MM.1S (cell line): ENCODE measurements around the gene ZNF615.

Source experiments
- DNase-seq: peaks from one replicate; pipeline ENCODE4 v3.0.0-alpha.2; 2015
- H2AFZ ChIP-seq: fragments of 300-600 bp; sonication (generic); 2 replicates; pipeline ENCODE4 v1.6.0; 2016; ENCODE audit warnings: antibody characterized with exemption, low read length
- H3F3A ChIP-seq: fragments of 300-600 bp; sonication (generic); 2 replicates; pipeline ENCODE4 v1.6.1; 2016; ENCODE audit warnings: mild to moderate bottlenecking, antibody characterized with exemption, low read length, moderate library complexity, mixed read lengths; ENCODE audit not compliant: insufficient read depth
- H3K27ac ChIP-seq: fragments of 300-600 bp; sonication (generic); 2 replicates; pipeline ENCODE4 v1.5.1; 2016; ENCODE audit warnings: mild to moderate bottlenecking, low read length
- H3K27me3 ChIP-seq: fragments of 300-600 bp; sonication (generic); replicated peaks from 2 replicates; pipeline ENCODE4 v1.6.0; 2016; ENCODE audit warnings: low read length; ENCODE audit not compliant: insufficient read depth
- H3K36me3 ChIP-seq: fragments of 300-600 bp; sonication (generic); replicated peaks from 2 replicates; pipeline ENCODE4 v1.6.1; 2016; ENCODE audit warnings: mild to moderate bottlenecking, low read length, mixed read lengths; ENCODE audit not compliant: insufficient read depth
- H3K4me1 ChIP-seq: fragments of 300-600 bp; sonication (generic); 2 replicates; pipeline ENCODE4 v1.6.1; 2016; ENCODE audit warnings: low read length, mixed read lengths
- H3K4me2 ChIP-seq: fragments of 300-600 bp; sonication (generic); 2 replicates; pipeline ENCODE4 v1.6.0; 2016; ENCODE audit warnings: low read depth, low read length
- H3K4me3 ChIP-seq: fragments of 300-600 bp; sonication (generic); 2 replicates; pipeline ENCODE4 v1.5.1; 2016; ENCODE audit warnings: low read length, mixed read lengths
- H3K79me2 ChIP-seq: fragments of 300-600 bp; sonication (generic); 2 replicates; pipeline ENCODE4 v1.6.1; 2016; ENCODE audit warnings: mixed run types, low read length, mixed read lengths
- H3K9ac ChIP-seq: fragments of 300-600 bp; sonication (generic); 2 replicates; pipeline ENCODE4 v1.6.1; 2016; ENCODE audit warnings: low read length, mixed read lengths
- H3K9me2 ChIP-seq: fragments of 300-600 bp; sonication (generic); replicated peaks from 2 replicates; pipeline ENCODE4 v1.6.1; 2016; ENCODE audit warnings: mild to moderate bottlenecking, low read length, mixed read lengths; ENCODE audit not compliant: insufficient read depth
- H3K9me3 ChIP-seq: fragments of 300-600 bp; sonication (generic); replicated peaks from 2 replicates; pipeline ENCODE4 v1.6.1; 2016; ENCODE audit warnings: mild to moderate bottlenecking, low read length, mixed read lengths; ENCODE audit not compliant: insufficient read depth
- H4K20me1 ChIP-seq: fragments of 300-600 bp; sonication (generic); 2 replicates; pipeline ENCODE4 v1.6.1; 2016; ENCODE audit warnings: mild to moderate bottlenecking, low read length, moderate library complexity, mixed read lengths; ENCODE audit not compliant: insufficient read depth
- EZH2 ChIP-seq: fragments of 300-600 bp; sonication (generic); optimal IDR thresholded peaks from 2 replicates; pipeline ENCODE3; 2017; ENCODE audit warnings: low read depth, mild to moderate bottlenecking, antibody characterized with exemption, low read length, mixed read lengths
- EZH2phosphoT487 ChIP-seq: fragments of 300-600 bp; sonication (generic); IDR thresholded peaks from 2 replicates; pipeline ENCODE4 v1.6.1; 2018; ENCODE audit warnings: antibody characterized with exemption, low read length
- TF ChIP-seq, protein P1 (sequence below): fragments of 300-600 bp; sonication (generic); IDR thresholded peaks from 2 replicates; pipeline ENCODE4 v1.5.1; 2016; ENCODE audit warnings: antibody characterized with exemption, low read length, mixed read lengths

ZNF615 gene

DNA sequence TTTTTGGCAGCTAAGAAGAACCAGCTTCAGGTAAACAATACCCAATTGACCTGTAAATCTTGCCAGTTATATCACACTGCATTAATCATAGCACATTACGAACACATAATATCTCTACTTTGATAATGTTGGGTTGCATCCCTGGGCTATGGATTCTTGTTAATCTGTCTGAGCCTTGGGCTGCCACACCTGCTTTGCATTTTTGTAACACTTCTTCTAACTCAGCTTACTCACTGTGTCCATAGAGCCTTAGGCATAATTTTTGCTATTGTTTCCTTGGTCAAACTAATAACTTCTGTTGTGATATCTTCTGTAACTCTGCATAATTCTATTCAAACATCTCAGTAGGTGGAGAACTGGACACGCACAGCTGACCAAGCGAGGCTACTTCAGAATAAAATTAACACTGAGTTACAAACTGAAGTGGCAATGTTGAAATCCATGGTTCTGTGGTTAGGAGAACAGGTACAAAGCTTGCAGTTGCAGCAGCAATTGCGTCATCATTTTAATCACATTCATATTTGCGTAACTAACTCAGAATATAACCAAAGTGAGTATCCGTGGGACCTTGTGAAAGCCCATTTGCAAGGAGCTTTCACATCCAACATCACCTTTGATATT lies 27.8 kb downstream of the ZNF615 start:
- Histone ChIP-seq H3K79me2 (peaks cover 13% of the 10 kb centered on the region), H3K9ac (no peak overlapping the region), H3K36me3 (no peaks in the 10 kb centered on the region), H3K4me2 (no peak overlapping the region), H4K20me1 (no peaks in the 10 kb centered on the region), H2AFZ (no peak overlapping the region), H3K4me1 (no peaks in the 10 kb centered on the region), H3K27ac (no peak overlapping the region), H3F3A (no peaks in the 10 kb centered on the region), H3K4me3 (no peak overlapping the region), H3K9me2 (no peaks in the 10 kb centered on the region), H3K9me3 (no peaks in the 10 kb centered on the region; the same call in 1 of the 2 replicates), H3K27me3 (no peaks in the 10 kb centered on the region)
- DNase-seq, result no peak
- no peak for TF ChIP-seq EZH2
- no peak for TF ChIP-seq EZH2phosphoT487
- TF ChIP-seq, protein P1, sequence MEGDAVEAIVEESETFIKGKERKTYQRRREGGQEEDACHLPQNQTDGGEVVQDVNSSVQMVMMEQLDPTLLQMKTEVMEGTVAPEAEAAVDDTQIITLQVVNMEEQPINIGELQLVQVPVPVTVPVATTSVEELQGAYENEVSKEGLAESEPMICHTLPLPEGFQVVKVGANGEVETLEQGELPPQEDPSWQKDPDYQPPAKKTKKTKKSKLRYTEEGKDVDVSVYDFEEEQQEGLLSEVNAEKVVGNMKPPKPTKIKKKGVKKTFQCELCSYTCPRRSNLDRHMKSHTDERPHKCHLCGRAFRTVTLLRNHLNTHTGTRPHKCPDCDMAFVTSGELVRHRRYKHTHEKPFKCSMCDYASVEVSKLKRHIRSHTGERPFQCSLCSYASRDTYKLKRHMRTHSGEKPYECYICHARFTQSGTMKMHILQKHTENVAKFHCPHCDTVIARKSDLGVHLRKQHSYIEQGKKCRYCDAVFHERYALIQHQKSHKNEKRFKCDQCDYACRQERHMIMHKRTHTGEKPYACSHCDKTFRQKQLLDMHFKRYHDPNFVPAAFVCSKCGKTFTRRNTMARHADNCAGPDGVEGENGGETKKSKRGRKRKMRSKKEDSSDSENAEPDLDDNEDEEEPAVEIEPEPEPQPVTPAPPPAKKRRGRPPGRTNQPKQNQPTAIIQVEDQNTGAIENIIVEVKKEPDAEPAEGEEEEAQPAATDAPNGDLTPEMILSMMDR, result no peak

DNA sequence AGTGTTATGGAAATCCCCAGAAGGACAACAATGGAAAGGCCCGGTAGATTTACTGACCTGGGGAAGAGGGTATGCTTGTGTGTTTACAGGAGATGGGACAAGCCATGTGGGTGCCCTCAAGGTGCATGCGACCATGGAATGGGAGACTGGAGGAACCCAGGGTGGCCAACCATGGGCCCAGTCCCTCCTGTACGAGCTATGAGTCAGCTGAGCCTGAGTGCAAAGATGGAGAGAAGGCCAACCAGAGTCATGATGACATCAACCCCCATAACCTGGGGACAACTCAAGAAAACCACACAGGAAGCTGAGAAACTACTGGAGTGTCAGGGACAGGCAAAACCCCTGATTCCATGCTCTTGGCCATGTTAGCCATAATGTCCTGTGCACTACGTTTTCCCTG lies 29.1 kb downstream of the ZNF615 start:
- no peak for DNase-seq
- H3K4me1 ChIP-seq, result no peaks in the 10 kb centered on the region
- H3K9ac ChIP-seq, result no peak overlapping the region
- H3K36me3 ChIP-seq, result peaks cover 4% of the 10 kb centered on the region; the same call in 1 of the 2 replicates
- no peaks in the 10 kb centered on the region for H4K20me1 ChIP-seq
- no peak overlapping the region for H3K4me3 ChIP-seq
- no peaks in the 10 kb centered on the region; the same call in 1 of the 2 replicates for H3K9me3 ChIP-seq
- H3K27ac ChIP-seq, result no peak overlapping the region
- H3K9me2 ChIP-seq, result no peaks in the 10 kb centered on the region
- H3K27me3 ChIP-seq, result no peaks in the 10 kb centered on the region
- no peak overlapping the region for H3K4me2 ChIP-seq
- TF ChIP-seq, protein P1, result no peak
- TF ChIP-seq EZH2 (no peak), EZH2phosphoT487 (no peak)
- H3F3A ChIP-seq, result no peaks in the 10 kb centered on the region
- no peak overlapping the region for H2AFZ ChIP-seq
- H3K79me2 ChIP-seq, result 0 out of 2 replicates have a peak, but pooled peaks cover 11% of the 10 kb centered on the region

DNA sequence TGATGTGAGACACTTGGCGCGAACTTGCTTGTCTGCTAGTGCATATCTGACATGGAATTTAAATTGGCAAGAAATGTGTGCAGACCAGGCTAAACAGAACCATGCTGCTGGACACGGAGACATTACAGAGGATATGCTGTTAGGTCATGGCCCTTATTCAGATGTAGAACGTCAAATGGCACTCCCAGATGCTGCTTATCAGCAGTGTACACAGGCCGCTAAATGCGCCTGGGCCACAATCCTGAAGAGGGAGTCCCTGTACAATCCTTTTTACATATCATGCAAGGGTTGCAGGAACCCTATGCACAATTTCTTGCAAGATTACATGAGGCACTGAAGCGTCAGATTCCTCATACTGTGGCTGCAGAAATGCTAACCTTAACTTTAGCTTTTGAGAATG lies 30.7 kb downstream of the ZNF615 start:
- peaks cover 8% of the 10 kb centered on the region for H3K36me3 ChIP-seq
- H2AFZ ChIP-seq, result no peak overlapping the region
- 0 out of 2 replicates have a peak, but pooled peaks cover 3% of the 10 kb centered on the region for H3K79me2 ChIP-seq
- no peak overlapping the region for H3K9ac ChIP-seq
- H3K9me2 ChIP-seq, result no peaks in the 10 kb centered on the region
- H3K4me2 ChIP-seq, result no peak overlapping the region
- no peaks in the 10 kb centered on the region for H3F3A ChIP-seq
- H4K20me1 ChIP-seq, result no peaks in the 10 kb centered on the region
- H3K4me1 ChIP-seq, result no peaks in the 10 kb centered on the region
- DNase-seq, result no peak
- TF ChIP-seq EZH2phosphoT487 (no peak), EZH2 (no peak)
- TF ChIP-seq, protein P1, result no peak
- no peaks in the 10 kb centered on the region; the same call in 1 of the 2 replicates for H3K9me3 ChIP-seq
- H3K4me3 ChIP-seq, result no peak overlapping the region
- no peaks in the 10 kb centered on the region for H3K27me3 ChIP-seq
- H3K27ac ChIP-seq, result no peak overlapping the region
